ENCODE results near the gene CACFD1.

Gene CACFD1

DNA sequence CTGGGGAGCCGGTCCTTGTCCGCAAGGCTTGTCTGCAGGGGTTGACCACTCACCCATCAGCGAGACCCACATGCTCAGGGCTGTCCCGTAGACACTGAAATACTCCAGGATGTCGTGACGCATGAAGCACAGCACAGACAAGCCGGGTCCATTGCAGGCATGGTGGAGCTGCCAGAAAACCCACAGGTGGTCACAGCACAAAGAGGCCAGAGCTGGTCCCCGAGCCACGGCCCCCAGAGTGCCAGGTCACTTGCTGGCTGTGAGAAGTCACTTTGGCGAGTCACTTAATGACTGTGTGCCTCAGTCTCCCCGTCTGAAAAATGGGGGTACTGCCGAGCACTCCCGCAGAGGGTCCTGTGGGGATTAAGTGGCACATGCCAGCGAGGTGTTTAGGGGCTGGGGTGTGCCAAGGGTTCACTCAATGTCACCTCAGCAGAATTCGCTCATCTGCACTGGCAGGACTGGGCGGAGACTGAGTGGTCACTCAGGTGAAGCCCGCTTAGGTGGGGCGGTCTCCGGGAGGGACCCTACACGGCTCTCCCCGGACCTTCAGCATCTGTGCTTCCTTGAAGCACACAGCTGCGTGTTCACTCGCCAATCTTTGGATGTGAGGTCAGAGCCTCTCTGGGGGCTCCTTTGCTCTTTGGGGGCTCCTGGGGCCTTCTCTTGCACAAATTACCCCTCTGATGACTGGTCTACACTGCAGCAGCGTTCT, 60.5 kb downstream of the CACFD1 start:
- Histone ChIP-seq H3K36me3 (ENCODE audit: control insufficient read depth, low read length) (no peaks in the 10 kb centered on the region), H3K27me3 (ENCODE audit: control insufficient read depth, low read length) (peaks cover 3% of the 10 kb centered on the region), H4K20me1 (ENCODE audit: control insufficient read depth, insufficient read depth, low read depth, low read length) (no peaks in the 10 kb centered on the region), H3F3A (ENCODE audit: control insufficient read depth, insufficient read depth) (no peaks in the 10 kb centered on the region), H3K4me3 (ENCODE audit: low read length) (no peak overlapping the region), H3K9me2 (replicated peaks; ENCODE audit: control insufficient read depth, low read length) (no peaks in the 10 kb centered on the region), H3K4me2 (ENCODE audit: low read length) (no peak overlapping the region), H3K4me1 (ENCODE audit: control insufficient read depth, low read length) (no peaks in the 10 kb centered on the region), H3K9me3 (ENCODE audit: control insufficient read depth, insufficient read depth, low read length) (no peaks in the 10 kb centered on the region), H3K27ac (ENCODE audit: low read depth, low read length) (no peak overlapping the region), H3K79me2 (ENCODE audit: control insufficient read depth, low read length) (no peaks in the 10 kb centered on the region)
- TF ChIP-seq, protein P1, sequence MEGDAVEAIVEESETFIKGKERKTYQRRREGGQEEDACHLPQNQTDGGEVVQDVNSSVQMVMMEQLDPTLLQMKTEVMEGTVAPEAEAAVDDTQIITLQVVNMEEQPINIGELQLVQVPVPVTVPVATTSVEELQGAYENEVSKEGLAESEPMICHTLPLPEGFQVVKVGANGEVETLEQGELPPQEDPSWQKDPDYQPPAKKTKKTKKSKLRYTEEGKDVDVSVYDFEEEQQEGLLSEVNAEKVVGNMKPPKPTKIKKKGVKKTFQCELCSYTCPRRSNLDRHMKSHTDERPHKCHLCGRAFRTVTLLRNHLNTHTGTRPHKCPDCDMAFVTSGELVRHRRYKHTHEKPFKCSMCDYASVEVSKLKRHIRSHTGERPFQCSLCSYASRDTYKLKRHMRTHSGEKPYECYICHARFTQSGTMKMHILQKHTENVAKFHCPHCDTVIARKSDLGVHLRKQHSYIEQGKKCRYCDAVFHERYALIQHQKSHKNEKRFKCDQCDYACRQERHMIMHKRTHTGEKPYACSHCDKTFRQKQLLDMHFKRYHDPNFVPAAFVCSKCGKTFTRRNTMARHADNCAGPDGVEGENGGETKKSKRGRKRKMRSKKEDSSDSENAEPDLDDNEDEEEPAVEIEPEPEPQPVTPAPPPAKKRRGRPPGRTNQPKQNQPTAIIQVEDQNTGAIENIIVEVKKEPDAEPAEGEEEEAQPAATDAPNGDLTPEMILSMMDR (IDR thresholded peaks at IDR 0.05; ENCODE audit: low read depth, low read length, poor library complexity, severe bottlenecking), result no peak
- no peak for TF ChIP-seq EZH2phosphoT487 (IDR thresholded peaks at IDR 0.05; ENCODE audit: borderline replicate concordance, low read length)

All from DOHH2 (cell line).